OCI-LY7 (cell line): ENCODE measurements around the gene MYBBP1A. TPM values are rescaled to one million over a fixed set of nuclear protein-coding genes. Genes with fewer than 3 reads are reported as not detected.

Experiments used
- BruUV-seq: library from RNA; stranded (reverse); fragments of 400-500 nt; replicated peaks from 2 replicates; lab custom pipeline; 2021; lab: Mats Ljungman, UMichigan
- CTCF ChIA-PET: fragments of 300-600 bp; sonication (Branson Sonifier 250); formaldehyde crosslinking; loops from one replicate; lab custom pipeline; 2022; ENCODE audit warnings: antibody characterized with exemption; ENCODE audit not compliant: unreplicated experiment; lab: Charles Lee
- POLR2A ChIA-PET: fragments of 300-600 bp; sonication (Branson Sonifier 250); formaldehyde crosslinking; loops from one replicate; lab custom pipeline; 2022; ENCODE audit warnings: antibody characterized with exemption; lab: Charles Lee
- DNase-seq: peaks from one replicate; pipeline ENCODE4 v3.0.0-alpha.2; 2015; ENCODE audit warnings: low spot score
- H2AFZ ChIP-seq: fragments of 200-600 bp; sonication (generic), shearing (Covaris generic); 2 replicates; pipeline ENCODE4 v1.6.1; 2014; ENCODE audit warnings: mild to moderate bottlenecking, antibody characterized with exemption, low read length, moderate library complexity
- H3K27ac ChIP-seq: fragments of 200-600 bp; sonication (generic); 2 replicates; pipeline ENCODE4 v1.5.1; 2014; ENCODE audit warnings: mixed run types, low read depth, mild to moderate bottlenecking, moderate library complexity, low read length, inconsistent platforms; ENCODE audit not compliant: poor library complexity, severe bottlenecking
- H3K36me3 ChIP-seq: fragments of 200-600 bp; sonication (generic); 2 replicates; pipeline ENCODE4 v1.6.1; 2014; ENCODE audit warnings: mild to moderate bottlenecking, antibody characterized with exemption, low read length, moderate library complexity, mixed read lengths; ENCODE audit not compliant: insufficient read depth
- H3K4me1 ChIP-seq: fragments of 200-600 bp; sonication (generic); 2 replicates; pipeline ENCODE4 v1.5.1; 2014; ENCODE audit warnings: mild to moderate bottlenecking, low read length; ENCODE audit not compliant: insufficient read depth, poor library complexity, severe bottlenecking
- H3K4me2 ChIP-seq: fragments of 200-600 bp; sonication (generic); 2 replicates; pipeline ENCODE4 v1.6.1; 2014; ENCODE audit warnings: mild to moderate bottlenecking, low read length
- H3K4me3 ChIP-seq: fragments of 200-600 bp; sonication (generic); 2 replicates; pipeline ENCODE4 v1.5.1; 2014; ENCODE audit warnings: mild to moderate bottlenecking, low read depth, low read length; ENCODE audit not compliant: poor library complexity, severe bottlenecking
- H3K79me2 ChIP-seq: fragments of 200-600 bp; sonication (generic); 2 replicates; pipeline ENCODE4 v1.6.1; 2016; ENCODE audit warnings: low read depth, mild to moderate bottlenecking, low read length, moderate library complexity, mixed read lengths; ENCODE audit not compliant: insufficient read depth
- H3K9me2 ChIP-seq: fragments of 200-600 bp; sonication (generic); 2 replicates; pipeline ENCODE4 v1.6.1; 2016; ENCODE audit warnings: mild to moderate bottlenecking, low read length, mixed read lengths; ENCODE audit not compliant: insufficient read depth
- H3K9me3 ChIP-seq: fragments of 200-600 bp; sonication (generic); 2 replicates; pipeline ENCODE4 v1.6.1; 2014; ENCODE audit warnings: mild to moderate bottlenecking, mixed run types, low read length, mixed read lengths
- H4K20me1 ChIP-seq: fragments of 200-600 bp; sonication (generic); 2 replicates; pipeline ENCODE4 v1.6.1; 2014; ENCODE audit warnings: mild to moderate bottlenecking, antibody characterized with exemption, low read length, moderate library complexity, mixed read lengths; ENCODE audit not compliant: insufficient read depth
- CTCF ChIP-seq: fragments of 200-600 bp; sonication (generic); conservative IDR thresholded peaks from 2 replicates; pipeline ENCODE4 v1.5.1; 2014; ENCODE audit warnings: mild to moderate bottlenecking, antibody characterized with exemption, low read length, moderate library complexity, mixed read lengths
- EZH2phosphoT487 ChIP-seq: fragments of 200-600 bp; sonication (generic); IDR thresholded peaks from 2 replicates; pipeline ENCODE4 v1.6.1; 2018; ENCODE audit warnings: low read depth, borderline replicate concordance, mild to moderate bottlenecking, mixed run types, antibody characterized with exemption, low read length, moderate library complexity, mixed read lengths
- intact Hi-C: fragments of 100-400 bp; cut with micrococcal nuclease; formaldehyde crosslinking; loops from one replicate; pipeline ENCODE4 v1.10.0; 2022; ENCODE audit not compliant: unreplicated experiment
- total RNA-seq, 2 experiments: library from RNA; depleted of rRNA in 1 of 2; stranded (reverse); fragments of >200 nt in 1 of 2; shearing (Covaris generic) in 1 of 2; gene quantifications; 2 replicates each; pipeline ENCODE4 v1.2.3, GENCODE V29; 2014 to 2022

Gene MYBBP1A
- total RNA-seq, 2 experiments from 2014 or later: 131 to 142 TPM

GRCh38 chr17:4537451-4538235 is 17.5 kb downstream of the MYBBP1A start:
- Histone ChIP-seq H3K4me1 (no peaks in the 10 kb centered on the region), H3K36me3 (peaks cover 61% of the 10 kb centered on the region), H3K4me2 (no peak overlapping the region), H3K79me2 (no peaks in the 10 kb centered on the region), H2AFZ (no peak overlapping the region), H3K9me2 (no peaks in the 10 kb centered on the region), H3K27ac (no peak overlapping the region), H4K20me1 (no peaks in the 10 kb centered on the region), H3K9me3 (no peaks in the 10 kb centered on the region), H3K4me3 (no peak overlapping the region)
- intact Hi-C loops: no loop called here
- POLR2A ChIA-PET: no interaction called here
- no peak for TF ChIP-seq EZH2phosphoT487
- TF ChIP-seq CTCF: no peak
- CTCF ChIA-PET: no interaction called here
- no peak for DNase-seq
- no TSS peak for BruUV-seq

DNA sequence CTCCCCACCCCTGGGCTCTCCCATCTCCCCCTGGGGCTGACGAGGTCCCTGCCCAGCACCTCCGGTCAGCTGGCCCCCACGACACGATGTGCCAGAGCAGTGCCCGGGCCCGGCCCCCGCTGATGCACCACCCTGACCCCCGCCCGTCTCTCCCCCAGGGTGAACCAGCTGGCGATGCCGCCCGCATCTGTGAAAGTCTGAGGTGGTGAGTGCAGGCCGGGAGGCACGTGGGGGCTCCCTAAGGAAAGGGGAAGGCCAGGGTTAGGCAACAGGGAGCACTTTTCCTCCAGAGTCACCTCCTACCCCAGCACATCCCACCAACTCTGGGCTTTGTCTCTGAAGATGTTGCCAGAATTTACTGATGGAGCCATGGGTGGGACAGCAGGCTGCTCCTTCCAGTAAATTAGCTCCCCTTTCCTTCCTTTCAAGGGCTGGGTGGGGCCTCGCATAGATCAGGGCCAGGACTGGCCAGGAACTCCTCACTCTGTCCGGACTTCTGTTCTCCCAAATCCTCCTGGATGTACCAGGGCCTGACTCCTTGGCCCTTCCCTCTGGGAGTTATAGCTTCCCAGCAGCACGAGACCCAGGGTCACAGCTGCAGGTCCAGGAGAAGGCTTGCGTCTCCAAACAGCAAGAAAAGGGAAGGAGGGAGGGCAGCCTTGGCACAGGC is 18.3 kb downstream of the MYBBP1A start:
- TF ChIP-seq EZH2phosphoT487 (no peak), CTCF (no peak)
- no peaks in the 10 kb centered on the region for H3K4me1 ChIP-seq
- ChIA-PET POLR2A (no interaction called here), CTCF (no interaction called here)
- H3K9me3 ChIP-seq: no peaks in the 10 kb centered on the region
- no peak overlapping the region for H3K27ac ChIP-seq
- H3K36me3 ChIP-seq: peaks cover 54% of the 10 kb centered on the region
- H3K79me2 ChIP-seq: no peaks in the 10 kb centered on the region
- H3K4me2 ChIP-seq: no peak overlapping the region
- intact Hi-C loops: no loop called here
- BruUV-seq: no TSS peak
- H4K20me1 ChIP-seq: no peaks in the 10 kb centered on the region
- no peak overlapping the region for H3K4me3 ChIP-seq
- H3K9me2 ChIP-seq: no peaks in the 10 kb centered on the region
- no peak overlapping the region for H2AFZ ChIP-seq
- DNase-seq: no peak

- no peaks in the 10 kb centered on the region for H3K79me2 ChIP-seq
- H3K9me2 ChIP-seq: no peaks in the 10 kb centered on the region
- ChIA-PET POLR2A (no interaction called here), CTCF (no interaction called here)
- no peaks in the 10 kb centered on the region for H3K9me3 ChIP-seq
- no peak for DNase-seq
- no peak overlapping the region for H3K27ac ChIP-seq
- H3K36me3 ChIP-seq: peaks cover 48% of the 10 kb centered on the region
- BruUV-seq: no TSS peak
- intact Hi-C loops: no loop called here
- H4K20me1 ChIP-seq: no peaks in the 10 kb centered on the region
- no peak overlapping the region for H3K4me3 ChIP-seq
- TF ChIP-seq EZH2phosphoT487 (no peak), CTCF (no peak)
- H3K4me1 ChIP-seq: peaks cover 4% of the 10 kb centered on the region
- no peak overlapping the region for H3K4me2 ChIP-seq
- H2AFZ ChIP-seq: no peak overlapping the region
Observed at GRCh38 chr17:4536259-4536741, 18.9 kb downstream of the MYBBP1A start.
